ENCODE results near the gene PLCH1. TPM values are rescaled to one million over a fixed set of nuclear protein-coding genes. Genes with fewer than 3 reads are reported as not detected.
"Not testable (repeated sequence)": the region's sequence is repeated elsewhere in the genome, so short reads cannot be mapped to it uniquely, and the experiment has no call there.

The PLCH1 gene
- total and polyA plus RNA-seq, 2 experiments from 2014 or later, result 2.6 to 5.8 TPM

- DNase-seq (ENCODE audit: low spot score), result no peak
- WGBS (ENCODE audit: low lambda C conversion rate, missing lambda C conversion rate), result 24% methylated on average over 4 of the region's 4 CpGs
Observed at GRCh38 chr3:155629056-155629455, 115.8 kb downstream of the PLCH1 start.

DNA sequence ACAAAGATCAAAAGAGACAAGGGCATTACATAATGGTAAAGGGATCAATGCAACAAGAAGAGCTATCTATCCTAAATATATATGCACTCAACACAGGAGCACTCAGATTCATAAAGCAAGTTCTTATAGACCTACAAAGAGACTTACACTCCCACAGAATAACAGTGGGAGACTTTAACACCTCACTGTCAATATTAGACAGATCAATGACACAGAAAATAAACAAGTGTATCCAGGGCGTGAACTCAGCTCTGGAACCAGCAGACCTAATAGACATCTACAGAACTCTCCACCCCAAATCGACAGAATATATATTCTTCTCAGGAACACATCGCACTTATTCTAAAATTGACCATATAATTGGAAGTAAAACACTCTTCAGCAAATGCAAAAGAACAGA lies 122.2 kb downstream of the PLCH1 start:
- not testable (repeated sequence) for H3K79me2 ChIP-seq; H3K4me1 ChIP-seq (ENCODE audit: insufficient read depth); DNase-seq (ENCODE audit: low spot score); H3K36me3 ChIP-seq (replicated peaks; ENCODE audit: insufficient read depth, low read depth); H3K27ac ChIP-seq; H4K20me1 ChIP-seq (ENCODE audit: insufficient read depth, poor library complexity, severe bottlenecking); H3K27me3 ChIP-seq; H2AFZ ChIP-seq; H3K4me3 ChIP-seq; H3K4me2 ChIP-seq; H3K9me2 ChIP-seq (replicated peaks; ENCODE audit: insufficient read depth); H3K9me3 ChIP-seq (ENCODE audit: low read depth)
- 84% methylated on average over 3 of the region's 3 CpGs for WGBS (ENCODE audit: low lambda C conversion rate, missing lambda C conversion rate)

More at GRCh38 chr3:155629056-155629455, 115.8 kb downstream of the PLCH1 start:
- Histone ChIP-seq H3K9me3 (ENCODE audit: low read depth) (no peaks in the 10 kb centered on the region), H3K36me3 (replicated peaks; ENCODE audit: insufficient read depth, low read depth) (no peaks in the 10 kb centered on the region), H4K20me1 (ENCODE audit: insufficient read depth, poor library complexity, severe bottlenecking) (no peaks in the 10 kb centered on the region), H3K9me2 (replicated peaks; ENCODE audit: insufficient read depth) (no peaks in the 10 kb centered on the region), H3K4me3 (no peak overlapping the region), H3K27me3 (no peaks in the 10 kb centered on the region), H3K27ac (no peak overlapping the region), H3K79me2 (no peaks in the 10 kb centered on the region), H3K4me2 (no peak overlapping the region), H2AFZ (no peak overlapping the region), H3K4me1 (ENCODE audit: insufficient read depth) (peaks cover 7% of the 10 kb centered on the region)
- TF ChIP-seq EZH2phosphoT487 (IDR thresholded peaks at IDR 0.05; ENCODE audit: low read depth, severe bottlenecking, unreplicated experiment) (no peak), EZH2 (IDR thresholded peaks at IDR 0.05; ENCODE audit: borderline replicate concordance) (no peak)
- TF ChIP-seq, protein P1, sequence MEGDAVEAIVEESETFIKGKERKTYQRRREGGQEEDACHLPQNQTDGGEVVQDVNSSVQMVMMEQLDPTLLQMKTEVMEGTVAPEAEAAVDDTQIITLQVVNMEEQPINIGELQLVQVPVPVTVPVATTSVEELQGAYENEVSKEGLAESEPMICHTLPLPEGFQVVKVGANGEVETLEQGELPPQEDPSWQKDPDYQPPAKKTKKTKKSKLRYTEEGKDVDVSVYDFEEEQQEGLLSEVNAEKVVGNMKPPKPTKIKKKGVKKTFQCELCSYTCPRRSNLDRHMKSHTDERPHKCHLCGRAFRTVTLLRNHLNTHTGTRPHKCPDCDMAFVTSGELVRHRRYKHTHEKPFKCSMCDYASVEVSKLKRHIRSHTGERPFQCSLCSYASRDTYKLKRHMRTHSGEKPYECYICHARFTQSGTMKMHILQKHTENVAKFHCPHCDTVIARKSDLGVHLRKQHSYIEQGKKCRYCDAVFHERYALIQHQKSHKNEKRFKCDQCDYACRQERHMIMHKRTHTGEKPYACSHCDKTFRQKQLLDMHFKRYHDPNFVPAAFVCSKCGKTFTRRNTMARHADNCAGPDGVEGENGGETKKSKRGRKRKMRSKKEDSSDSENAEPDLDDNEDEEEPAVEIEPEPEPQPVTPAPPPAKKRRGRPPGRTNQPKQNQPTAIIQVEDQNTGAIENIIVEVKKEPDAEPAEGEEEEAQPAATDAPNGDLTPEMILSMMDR (IDR thresholded peaks at IDR 0.05; ENCODE audit: poor library complexity), result no peak

DNA sequence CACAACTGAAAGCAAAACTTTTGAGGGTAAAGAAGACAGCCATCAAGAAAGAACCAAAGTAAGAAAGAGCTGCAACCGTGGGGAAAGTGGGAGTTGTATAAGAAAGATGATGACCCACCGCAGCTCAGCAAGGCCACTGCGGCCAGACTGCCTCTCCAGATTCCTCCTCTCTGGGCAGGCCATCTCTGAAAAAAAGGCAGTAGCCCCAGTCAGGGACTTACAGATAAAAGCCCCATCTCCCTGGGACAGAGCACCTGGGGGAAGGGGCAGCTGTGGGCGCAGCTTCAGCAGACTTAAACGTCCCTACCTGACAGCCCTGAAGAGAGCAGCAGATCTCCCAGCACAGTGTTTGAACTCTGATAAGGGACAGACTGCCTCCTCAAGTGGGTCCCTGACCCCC lies 124.3 kb downstream of the PLCH1 start:
- not testable (repeated sequence) for H2AFZ ChIP-seq; H3K27me3 ChIP-seq; H3K9me3 ChIP-seq (ENCODE audit: low read depth); H3K27ac ChIP-seq; H3K4me3 ChIP-seq; H3K36me3 ChIP-seq (replicated peaks; ENCODE audit: insufficient read depth, low read depth); H3K9me2 ChIP-seq (replicated peaks; ENCODE audit: insufficient read depth); H3K79me2 ChIP-seq; H4K20me1 ChIP-seq (ENCODE audit: insufficient read depth, poor library complexity, severe bottlenecking); H3K4me2 ChIP-seq; H3K4me1 ChIP-seq (ENCODE audit: insufficient read depth); DNase-seq (ENCODE audit: low spot score)
- 62% methylated on average over 5 of the region's 5 CpGs for WGBS (ENCODE audit: low lambda C conversion rate, missing lambda C conversion rate)

DNA sequence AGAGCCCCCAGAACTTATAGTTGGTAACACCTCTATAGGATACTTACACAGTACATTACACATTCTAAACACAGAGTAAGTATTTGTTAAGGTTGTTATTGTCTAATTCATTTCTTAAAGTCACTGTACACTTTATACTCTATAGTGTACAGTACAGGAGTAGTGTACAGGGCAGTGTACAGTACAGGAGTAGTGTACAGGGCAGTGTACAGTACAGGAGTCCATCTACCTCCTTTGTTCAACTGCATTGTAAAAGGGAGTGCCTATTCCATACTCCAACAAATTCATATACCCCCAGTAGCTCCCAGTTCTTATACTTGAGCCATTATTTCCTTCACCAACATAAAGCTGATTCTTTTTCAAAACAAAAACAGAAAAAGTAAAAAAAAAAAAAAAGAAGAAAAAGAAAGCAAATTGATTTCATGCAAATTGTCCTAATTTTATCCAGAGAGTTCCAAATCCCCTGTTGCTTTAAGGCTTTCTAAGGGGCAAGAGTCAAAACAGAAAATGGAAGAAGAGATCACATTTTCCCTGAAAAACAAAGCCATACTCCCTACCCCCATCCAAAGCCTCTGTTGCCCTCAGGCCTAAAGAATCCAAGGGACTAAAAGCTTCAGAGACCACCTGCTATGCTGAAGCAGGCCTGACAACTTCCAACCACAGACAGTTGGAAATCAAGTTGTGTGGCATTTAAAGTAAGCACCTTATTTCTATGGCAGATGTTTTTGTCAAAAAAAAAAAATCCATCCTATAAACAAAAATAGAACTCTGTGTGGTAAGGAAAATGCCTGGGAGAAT lies 125.6 kb downstream of the PLCH1 start:
- Histone ChIP-seq H3K4me2 (no peak overlapping the region), H3K4me3 (no peak overlapping the region)

More for the DNA sequence above, 125.6 kb downstream of the PLCH1 start:
- Histone ChIP-seq H3K9me2 (replicated peaks; ENCODE audit: insufficient read depth) (no peaks in the 10 kb centered on the region), H4K20me1 (ENCODE audit: insufficient read depth, poor library complexity, severe bottlenecking) (no peaks in the 10 kb centered on the region), H3K9me3 (ENCODE audit: low read depth) (peaks cover 7% of the 10 kb centered on the region), H3K27me3 (no peaks in the 10 kb centered on the region), H3K79me2 (no peaks in the 10 kb centered on the region), H2AFZ (no peak overlapping the region), H3K36me3 (replicated peaks; ENCODE audit: insufficient read depth, low read depth) (no peaks in the 10 kb centered on the region), H3K4me1 (ENCODE audit: insufficient read depth) (no peaks in the 10 kb centered on the region), H3K27ac (no peak overlapping the region)
- TF ChIP-seq EZH2 (IDR thresholded peaks at IDR 0.05; ENCODE audit: borderline replicate concordance), result no peak
- TF ChIP-seq, protein P1 (IDR thresholded peaks at IDR 0.05; ENCODE audit: poor library complexity), result no peak
- no peak for TF ChIP-seq EZH2phosphoT487 (IDR thresholded peaks at IDR 0.05; ENCODE audit: low read depth, severe bottlenecking, unreplicated experiment)
- no peak for DNase-seq (ENCODE audit: low spot score)

Measured in hepatocyte (in vitro differentiated cells).